ENCODE measurements around the gene PRICKLE4. TPM values are rescaled to one million over a fixed set of nuclear protein-coding genes. Genes with fewer than 3 reads are reported as not detected.

Gene PRICKLE4
- total RNA-seq, 1 experiment from 2014 or later, result 0.70 TPM

- Histone ChIP-seq H4K91ac (ENCODE audit: insufficient read length, low read depth, low read length) (no peak overlapping the region), H2BK5ac (ENCODE audit: insufficient read length, low read length) (no peak overlapping the region), H2AFZ (ENCODE audit: low read length) (no peak overlapping the region), H4K20me1 (ENCODE audit: control insufficient read depth, insufficient read depth, insufficient read length) (no peaks in the 10 kb centered on the region), H2BK120ac (ENCODE audit: low read depth, low read length, poor library complexity, severe bottlenecking) (no peak overlapping the region), H3K4ac (ENCODE audit: low read depth, low read length) (no peak overlapping the region), H3K23me2 (ENCODE audit: insufficient read length, low read depth, low read length, poor library complexity, severe bottlenecking) (no peaks in the 10 kb centered on the region), H4K5ac (ENCODE audit: insufficient read length, low read depth, low read length) (no peak overlapping the region), H3K56ac (ENCODE audit: insufficient read length, low read depth, low read length) (no peak overlapping the region), H3K27ac (ENCODE audit: insufficient read length, low read depth, low read length) (no peak overlapping the region), H3K23ac (ENCODE audit: insufficient read length, low read depth, low read length) (no peak overlapping the region), H2BK20ac (ENCODE audit: low read depth, low read length, poor library complexity, severe bottlenecking) (no peak overlapping the region), H3K9ac (ENCODE audit: extremely low read depth, insufficient read length, low read length) (no peak overlapping the region), H3K18ac (ENCODE audit: insufficient read length, low read depth, low read length) (no peak overlapping the region), H3T11ph (ENCODE audit: low read length) (no peak overlapping the region), H3K79me2 (ENCODE audit: insufficient read depth, low read length) (no peaks in the 10 kb centered on the region), H3K14ac (ENCODE audit: insufficient read depth, low read length) (no peak overlapping the region; the same call in 1 of the 2 replicates), H3K4me1 (ENCODE audit: insufficient read depth, low read length) (no peaks in the 10 kb centered on the region), H2BK12ac (ENCODE audit: insufficient read length, low read depth, low read length) (no peak overlapping the region), H2AK5ac (ENCODE audit: insufficient read length, low read length) (no peak overlapping the region), H2BK15ac (ENCODE audit: low read depth, low read length) (no peak overlapping the region), H3K9me3 (ENCODE audit: control insufficient read depth, low read depth, low read length) (no peaks in the 10 kb centered on the region), H3K27me3 (ENCODE audit: insufficient read depth, low read length) (no peaks in the 10 kb centered on the region), H3K79me1 (ENCODE audit: insufficient read depth, low read depth, low read length, poor library complexity, severe bottlenecking) (no peaks in the 10 kb centered on the region), H4K8ac (replicated peaks; ENCODE audit: insufficient read length, low read depth, low read length) (no peak overlapping the region), H3K4me2 (ENCODE audit: insufficient read depth, insufficient read length, low read length) (no peak overlapping the region)
- Mint-ChIP-seq H3K4me3 (no peak overlapping the region), H3K27me3 (ENCODE audit: low read depth) (no peaks in the 10 kb centered on the region; the same call in 1 of the 2 replicates), H3K4me1 (peaks cover 5 to 19% of the 10 kb centered on the region in 2 experiments; a peak in 3 of 4 replicates), H3K9me3 (no peaks in the 10 kb centered on the region), H3K27ac (no peak overlapping the region), H3K36me3 (ENCODE audit: insufficient read depth in 1 of 3, low read depth in 3 of 3) (peaks cover 14 to 38% (median 37%) of the 10 kb centered on the region in 3 experiments; a peak in 6 of 7 replicates)
- WGBS (ENCODE audit: extremely low coverage, insufficient read length, low lambda C conversion rate), result no CpG with 5 or more reads among the region's 30 CpGs
- DNase-seq, result no peak
- no peak for TF ChIP-seq CTCF (conservative IDR thresholded peaks at IDR 0.05)
These were observed 10.1 kb upstream of the PRICKLE4 start for GRCh38 chr6:41770381-41771057.
